Mucosa of stomach (tissue), 1 donor: Measurements from ENCODE around the gene CHRNA5.

Experiments used
- H3K27me3 ChIP-seq: one replicate; pipeline ENCODE4 v1.7.0; 2013; ENCODE audit warnings: mild to moderate bottlenecking, low read length; ENCODE audit not compliant: control insufficient read depth, insufficient read depth
- H3K36me3 ChIP-seq: one replicate; pipeline ENCODE4 v1.7.0; 2013; ENCODE audit warnings: low read length; ENCODE audit not compliant: control insufficient read depth, insufficient read depth
- H3K4me1 ChIP-seq: one replicate; pipeline ENCODE4 v1.7.0; 2013; ENCODE audit warnings: mild to moderate bottlenecking, low read length; ENCODE audit not compliant: control insufficient read depth, insufficient read depth
- H3K4me3 ChIP-seq: one replicate; pipeline ENCODE4 v1.7.0; 2013; ENCODE audit warnings: low read length
- H3K9ac ChIP-seq: one replicate; pipeline ENCODE4 v1.7.0; 2013; ENCODE audit warnings: mild to moderate bottlenecking, low read length, moderate library complexity
- H3K9me3 ChIP-seq: one replicate; pipeline ENCODE4 v1.7.0; 2013; ENCODE audit warnings: mild to moderate bottlenecking, low read length, moderate library complexity; ENCODE audit not compliant: control insufficient read depth
- donor health status: Pancreatic carcinoma.

The CHRNA5 gene

GRCh38 chr15:78635346-78635745 is 70.0 kb downstream of the CHRNA5 start:
- no peaks in the 10 kb centered on the region for H3K36me3 ChIP-seq
- no peaks in the 10 kb centered on the region for H3K9me3 ChIP-seq
- H3K4me3 ChIP-seq: no peak overlapping the region
- H3K27me3 ChIP-seq: peaks cover 15% of the 10 kb centered on the region
- no peak overlapping the region for H3K9ac ChIP-seq
- H3K4me1 ChIP-seq: peaks cover 1% of the 10 kb centered on the region

DNA sequence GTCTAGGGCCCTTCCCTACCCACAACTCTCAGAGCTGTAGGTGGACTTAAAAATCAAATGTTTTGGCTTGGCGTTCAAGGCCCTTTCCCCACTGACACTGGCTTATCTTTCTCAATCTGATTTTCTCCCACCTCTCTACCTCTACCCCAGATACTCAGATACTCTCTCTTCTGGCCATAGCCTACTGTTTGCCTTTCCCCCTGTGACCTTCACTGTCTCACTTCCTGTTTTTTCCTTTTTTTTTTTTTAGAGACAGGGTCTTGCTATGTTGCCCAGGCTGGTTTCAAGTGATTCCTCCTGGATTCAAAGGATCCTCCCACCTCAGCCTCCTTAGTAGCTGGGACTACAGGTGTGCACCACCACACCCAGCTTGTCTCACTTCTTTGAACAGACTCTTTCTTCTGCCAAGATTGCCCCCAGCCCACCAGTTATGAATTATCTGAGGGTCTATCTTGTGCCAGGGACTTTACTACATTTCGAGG is 71.1 kb downstream of the CHRNA5 start:
- Histone ChIP-seq H3K36me3 (no peaks in the 10 kb centered on the region), H3K4me3 (no peak overlapping the region), H3K27me3 (peaks cover 26% of the 10 kb centered on the region), H3K4me1 (peaks cover 10% of the 10 kb centered on the region), H3K9ac (no peak overlapping the region), H3K9me3 (no peaks in the 10 kb centered on the region)

GRCh38 chr15:78637776-78638435 is 72.6 kb downstream of the CHRNA5 start:
- peaks cover 28% of the 10 kb centered on the region for H3K27me3 ChIP-seq
- no peak overlapping the region for H3K9ac ChIP-seq
- no peak overlapping the region for H3K4me3 ChIP-seq
- peaks cover 14% of the 10 kb centered on the region for H3K4me1 ChIP-seq
- no peaks in the 10 kb centered on the region for H3K9me3 ChIP-seq
- H3K36me3 ChIP-seq: no peaks in the 10 kb centered on the region

DNA sequence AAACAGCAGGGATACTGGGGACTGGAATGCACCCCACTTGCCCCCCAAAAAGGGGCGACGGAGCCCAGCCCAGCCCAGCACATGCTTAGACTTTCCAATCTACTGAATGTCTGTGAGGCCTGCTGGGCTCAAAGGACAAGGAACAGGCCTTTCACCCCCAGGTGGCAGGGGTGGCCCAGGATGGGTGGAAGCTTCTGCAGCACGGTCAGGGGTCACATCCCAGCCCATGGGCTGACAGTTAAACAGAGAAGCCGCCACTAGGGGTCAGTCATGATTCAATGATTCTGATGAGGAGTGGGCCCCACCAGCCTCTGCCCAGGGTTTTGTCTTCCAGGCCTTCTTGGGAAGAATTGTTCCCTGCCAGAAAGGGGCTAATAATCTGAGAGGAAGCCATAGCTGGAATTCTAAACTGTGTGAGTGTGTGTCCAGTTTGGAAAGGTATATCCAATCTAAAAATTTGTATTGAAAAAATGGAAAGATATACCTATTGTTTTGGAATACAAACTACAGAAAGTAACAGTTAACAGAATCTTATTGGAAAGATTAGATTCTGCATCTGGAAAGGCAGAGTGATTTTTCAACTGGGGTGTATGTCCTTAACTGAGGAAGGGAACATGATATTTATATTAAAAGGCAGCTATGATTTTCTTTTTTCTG is 73.5 kb downstream of the CHRNA5 start:
- Histone ChIP-seq H3K9me3 (no peaks in the 10 kb centered on the region), H3K36me3 (no peaks in the 10 kb centered on the region), H3K9ac (no peak overlapping the region), H3K4me3 (no peak overlapping the region), H3K4me1 (peaks cover 14% of the 10 kb centered on the region), H3K27me3 (peaks cover 23% of the 10 kb centered on the region)

DNA sequence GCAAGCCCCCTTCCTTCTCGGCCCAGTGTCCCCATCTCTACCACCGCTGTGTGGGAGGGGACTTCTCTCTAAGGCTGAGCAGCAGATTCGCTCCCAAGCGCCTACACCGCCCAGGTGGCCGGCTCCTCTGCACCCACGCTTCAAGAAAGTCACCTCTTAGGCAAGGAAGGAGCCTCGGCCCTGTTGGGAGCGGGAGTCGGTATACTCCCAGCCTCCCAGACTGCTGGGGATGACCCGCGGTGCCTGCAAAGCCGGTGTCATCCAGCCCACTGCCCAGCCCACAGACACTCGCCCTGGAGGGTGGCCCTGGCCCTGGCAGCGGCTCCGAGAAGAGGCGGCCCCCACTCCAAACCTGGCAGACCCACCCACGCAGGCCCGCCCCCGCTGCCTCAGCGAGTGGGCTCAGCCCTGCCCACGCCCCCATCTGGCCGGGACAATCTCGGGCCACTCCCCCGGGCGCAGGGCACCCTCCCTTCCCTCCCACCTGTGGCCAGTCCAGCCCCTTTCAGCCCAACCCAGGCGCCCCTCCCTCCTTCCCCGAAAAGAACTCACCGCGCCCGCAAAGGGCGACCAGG is 75.3 kb downstream of the CHRNA5 start:
- H3K9me3 ChIP-seq: no peaks in the 10 kb centered on the region
- H3K27me3 ChIP-seq: peaks cover 23% of the 10 kb centered on the region
- no peaks in the 10 kb centered on the region for H3K36me3 ChIP-seq
- H3K9ac ChIP-seq: no peak overlapping the region
- H3K4me1 ChIP-seq: peaks cover 14% of the 10 kb centered on the region
- no peak overlapping the region for H3K4me3 ChIP-seq

GRCh38 chr15:78641102-78641748 is 75.9 kb downstream of the CHRNA5 start, which contains the start of gene CHRNB4:
TSS of gene CHRNB4 (minus strand) at chr15:78641210. CDS start at chr15:78641133, 77 bp downstream.
- Histone ChIP-seq H3K27me3 (peaks cover 23% of the 10 kb centered on the region), H3K4me1 (peaks cover 14% of the 10 kb centered on the region), H3K9me3 (no peaks in the 10 kb centered on the region), H3K4me3 (no peak within 1 kb of the TSS), H3K36me3 (no peaks in the 10 kb centered on the region), H3K9ac (no peak within 1 kb of the TSS)

DNA sequence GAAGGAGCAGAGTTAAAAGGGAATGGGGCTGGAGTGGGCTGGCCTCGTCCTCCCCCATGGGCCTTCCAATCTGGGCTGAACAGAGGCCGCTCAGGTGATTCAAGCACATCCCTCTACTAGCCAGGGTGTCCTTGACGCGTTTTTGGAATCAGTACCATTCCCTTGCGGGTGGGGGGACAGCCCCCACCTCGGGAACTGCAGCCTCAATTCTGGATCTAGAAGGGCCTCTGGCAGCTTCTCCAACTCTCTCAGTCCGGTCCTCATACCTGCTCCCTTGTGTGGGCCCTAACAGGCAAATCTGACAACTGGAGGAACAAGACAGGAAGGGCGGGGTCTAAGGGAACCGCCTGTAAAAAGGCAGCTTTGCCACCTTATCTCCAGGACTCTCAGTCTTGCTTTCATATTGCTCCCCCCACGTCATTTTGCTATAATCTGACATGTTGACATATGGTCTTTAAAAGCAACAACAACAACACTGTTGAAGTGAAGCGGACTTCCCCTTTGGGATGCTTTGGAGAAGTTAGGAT is 76.5 kb downstream of the CHRNA5 start:
- Histone ChIP-seq H3K36me3 (no peaks in the 10 kb centered on the region), H3K9ac (no peak overlapping the region), H3K4me3 (no peak overlapping the region), H3K9me3 (no peaks in the 10 kb centered on the region), H3K27me3 (peaks cover 23% of the 10 kb centered on the region), H3K4me1 (peaks cover 14% of the 10 kb centered on the region)

DNA sequence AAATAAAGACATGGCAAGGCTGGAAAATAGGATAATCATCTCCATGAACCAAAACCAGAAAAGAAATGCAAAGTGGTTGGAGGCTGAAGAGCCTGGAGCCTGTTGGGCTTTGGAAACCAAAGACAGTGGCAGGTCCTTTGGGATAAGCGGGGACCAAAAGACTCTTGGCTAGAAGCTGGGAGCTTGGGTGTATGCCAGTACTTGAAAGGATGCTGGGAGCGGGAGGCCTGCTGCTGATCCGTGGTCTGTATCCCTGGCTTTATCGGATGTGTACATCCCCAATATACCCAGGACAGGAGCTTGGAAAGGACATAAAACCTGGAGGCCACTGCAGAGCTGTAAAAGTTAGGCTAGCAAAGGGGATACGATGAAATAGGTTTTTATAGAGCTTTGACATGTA is 77.0 kb downstream of the CHRNA5 start:
- Histone ChIP-seq H3K36me3 (no peaks in the 10 kb centered on the region), H3K4me1 (peaks cover 14% of the 10 kb centered on the region), H3K9me3 (no peaks in the 10 kb centered on the region), H3K9ac (no peak overlapping the region), H3K27me3 (peaks cover 23% of the 10 kb centered on the region), H3K4me3 (no peak overlapping the region)
